PFSK-1 (cell line): Measurements from ENCODE around the gene GLB1L3.

Source experiments
- POLR2AphosphoS5 ChIP-seq: IDR thresholded peaks from 2 replicates; pipeline ENCODE4 v1.6.1; 2012; ENCODE audit warnings: low read depth, mild to moderate bottlenecking, control low read depth, low read length, moderate library complexity
- REST ChIP-seq, 2 experiments: IDR thresholded peaks; 2 replicates each; pipeline versions ENCODE4 v1.6.1 to v1.8.0; 2011 to 2012; ENCODE audit warnings: low read depth in 2 of 2, low read length in 2 of 2, control low read depth in 1 of 2, inconsistent platforms in 1 of 2, mild to moderate bottlenecking in 1 of 2, moderate library complexity in 1 of 2; ENCODE audit not compliant: insufficient read depth in 1 of 2
- SIN3A ChIP-seq: IDR thresholded peaks from 2 replicates; pipeline ENCODE4 v1.6.1; 2012; ENCODE audit warnings: mild to moderate bottlenecking, low read length, moderate library complexity, borderline replicate concordance; ENCODE audit not compliant: insufficient read depth
- TAF1 ChIP-seq: IDR thresholded peaks from 2 replicates; pipeline ENCODE4 v1.6.1; 2012; ENCODE audit warnings: low read length, control low read depth, borderline replicate concordance; ENCODE audit not compliant: insufficient read depth

GRCh38 chr11:134276396-134277182 is 410 bp downstream of the GLB1L3 start:
- no peak for TF ChIP-seq SIN3A
- TF ChIP-seq TAF1 = no peak
- no peak for TF ChIP-seq POLR2AphosphoS5
- no peak for TF ChIP-seq REST (IDR thresholded peaks at IDR 0.05; ENCODE audit: insufficient read depth in 1 of 2, low read depth in 2 of 2, low read length in 2 of 2)
